T follicular helper cell (primary cell): ENCODE results near the gene HELZ2.

ENCODE experiments used
- DNase-seq: peaks from one replicate; pipeline ENCODE4 v3.0.0-alpha.2; 2020; ENCODE audit warnings: low read depth

Gene HELZ2

DNA sequence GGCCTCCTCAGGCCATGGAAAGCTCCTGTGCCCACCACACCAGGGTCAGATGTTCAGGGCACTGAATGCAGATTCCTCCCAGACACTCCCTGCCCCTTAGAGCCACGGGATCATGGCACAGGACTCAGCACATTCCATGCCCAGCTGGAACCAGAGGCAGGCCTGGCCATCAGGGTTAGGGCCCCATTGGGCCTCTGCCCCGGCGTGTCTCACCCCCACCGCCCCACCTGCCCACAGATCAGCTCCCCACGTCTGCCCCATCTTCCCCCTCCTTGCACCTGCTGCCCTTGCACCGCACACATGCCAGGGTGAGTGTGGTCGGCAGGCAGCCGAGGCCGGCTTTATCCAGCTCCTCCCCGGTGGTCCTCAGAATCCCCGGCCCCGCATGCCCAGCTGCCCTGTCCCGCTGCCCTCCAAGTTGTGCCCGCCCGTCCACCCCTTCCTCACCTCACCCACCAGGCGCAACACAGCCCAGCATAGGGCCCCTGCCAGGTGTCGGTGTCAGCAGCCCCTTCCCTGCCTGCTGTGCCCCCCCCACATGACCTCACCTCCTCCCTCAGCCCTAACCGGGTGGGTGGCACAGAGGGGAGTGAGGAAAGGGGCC lies 24.3 kb downstream of the HELZ2 start:
- no peak for DNase-seq

DNA sequence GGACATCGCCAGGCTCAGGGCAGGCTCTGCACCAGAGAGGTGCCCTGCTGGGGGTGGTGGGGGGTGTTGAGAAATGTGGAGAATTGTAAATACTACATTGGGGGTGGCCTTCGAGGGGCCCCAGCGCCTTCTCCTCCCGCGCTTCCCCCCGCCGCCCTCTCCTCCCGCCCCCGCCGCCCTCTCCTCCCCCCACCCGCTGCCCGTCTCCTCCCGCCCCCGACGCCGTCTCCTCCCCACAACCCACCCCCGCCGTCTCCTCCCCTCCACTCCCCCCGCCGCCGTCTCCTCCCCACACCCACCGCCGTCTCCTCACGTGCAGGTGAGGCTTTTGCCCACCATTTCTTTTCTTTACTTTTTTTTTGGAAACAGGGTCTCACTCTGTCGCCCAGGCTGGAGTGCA lies 25.0 kb downstream of the HELZ2 start:
- DNase-seq, result no peak

GRCh38 chr20:63548542-63548941 lies 25.5 kb downstream of the HELZ2 start:
- DNase-seq, result no peak

DNA sequence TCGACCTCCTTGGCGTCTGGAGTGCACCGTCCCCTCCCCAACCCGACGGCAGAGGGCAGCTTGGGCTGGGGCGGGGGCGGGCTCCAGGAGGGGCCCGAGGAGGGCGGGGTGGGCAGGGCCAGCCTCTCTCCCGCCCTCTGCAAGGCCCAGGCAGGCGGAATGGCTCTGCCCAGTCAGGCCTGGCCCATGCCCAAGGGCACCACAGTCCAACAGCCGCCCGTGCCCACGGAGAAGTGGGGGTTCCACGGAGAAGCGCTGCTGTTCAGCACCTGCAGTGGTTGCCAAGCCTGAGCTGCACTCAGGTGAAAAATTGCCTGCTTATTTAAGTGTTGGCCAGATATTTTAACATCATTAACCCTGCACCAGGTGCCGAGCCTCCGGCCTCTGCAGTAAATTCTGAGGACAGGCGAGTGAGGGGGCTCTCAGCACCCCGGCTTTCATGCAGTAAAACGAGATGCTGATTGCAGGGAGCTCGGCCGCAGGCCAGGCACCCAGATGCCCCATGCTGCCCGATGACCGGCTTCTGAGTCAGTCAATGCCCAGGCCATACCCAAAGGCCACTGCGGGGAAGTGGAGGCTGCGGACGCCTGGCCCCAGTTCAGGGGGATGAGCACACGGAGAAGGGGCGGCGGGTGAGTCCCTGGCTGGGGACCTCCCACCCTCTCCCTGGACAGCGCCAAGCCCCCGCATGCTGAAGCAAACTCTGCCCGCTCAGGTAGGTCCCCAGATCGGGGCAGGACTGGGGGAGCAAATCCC lies 26.1 kb downstream of the HELZ2 start, which contains the start of gene SRMS:
TSS of gene SRMS (minus strand) at position 25 of the 756 bp plus-strand sequence. CDS start 286 bp downstream, outside the sequence.
- no peak for DNase-seq

DNA sequence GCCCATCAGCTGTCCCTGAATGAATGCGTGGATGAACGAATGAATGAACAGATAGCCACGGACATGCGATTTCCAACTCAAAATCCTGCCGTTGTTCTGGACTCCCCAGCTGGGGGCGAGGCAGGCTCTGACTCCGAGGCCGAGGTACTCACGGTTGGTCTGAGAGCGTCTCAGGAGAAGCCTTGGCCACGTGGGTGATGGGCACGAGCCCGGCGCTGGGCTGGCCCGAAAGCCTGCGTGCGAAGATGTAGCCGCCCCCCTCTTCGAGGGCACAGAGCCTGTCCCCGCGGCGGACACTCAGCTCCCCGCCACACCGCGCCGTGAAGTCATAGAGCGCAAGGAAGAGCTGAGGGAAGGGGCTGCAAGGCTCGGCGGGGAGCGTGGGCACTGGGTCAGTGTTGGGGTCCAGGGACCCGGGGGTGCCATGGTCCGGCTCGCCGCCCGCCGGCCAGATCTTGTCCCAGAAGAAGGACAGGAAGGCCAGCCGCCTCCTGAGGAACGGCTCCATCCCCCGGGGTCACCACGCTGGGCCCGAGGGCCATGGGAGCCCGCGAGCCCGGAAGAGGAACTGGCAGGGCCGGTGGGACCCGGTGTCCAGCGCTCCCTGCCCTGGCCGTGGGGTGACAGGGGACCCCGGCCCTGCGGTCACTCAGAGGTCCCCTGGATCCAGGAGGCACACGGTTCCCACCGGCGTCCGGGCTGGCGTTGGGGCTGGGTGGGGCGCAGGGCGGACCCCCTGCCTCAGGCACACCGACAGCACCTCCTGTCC lies 26.9 kb downstream of the HELZ2 start:
- no peak for DNase-seq

GRCh38 chr20:63546256-63546955 lies 27.6 kb downstream of the HELZ2 start:
- DNase-seq, result no peak

DNA sequence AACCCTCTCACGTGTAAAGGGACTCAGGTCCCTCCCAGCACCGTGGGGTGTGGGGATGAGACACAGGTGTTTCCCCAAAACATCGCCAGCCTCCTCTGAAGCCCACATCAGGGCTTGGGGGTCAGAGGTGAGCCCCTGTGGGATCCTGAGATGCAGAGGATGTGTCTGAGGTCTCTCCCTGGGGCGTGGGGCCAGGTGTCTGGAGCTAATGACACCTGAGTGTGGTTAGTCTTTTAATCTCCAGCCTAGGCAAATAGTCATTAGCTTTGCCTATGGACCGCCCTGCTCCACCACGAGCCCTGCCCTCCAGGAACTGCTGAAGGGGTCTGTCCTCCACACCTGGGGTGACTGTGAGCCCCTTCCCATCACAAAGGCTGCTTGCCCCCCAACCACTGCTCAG lies 28.2 kb downstream of the HELZ2 start:
- DNase-seq, result no peak

DNA sequence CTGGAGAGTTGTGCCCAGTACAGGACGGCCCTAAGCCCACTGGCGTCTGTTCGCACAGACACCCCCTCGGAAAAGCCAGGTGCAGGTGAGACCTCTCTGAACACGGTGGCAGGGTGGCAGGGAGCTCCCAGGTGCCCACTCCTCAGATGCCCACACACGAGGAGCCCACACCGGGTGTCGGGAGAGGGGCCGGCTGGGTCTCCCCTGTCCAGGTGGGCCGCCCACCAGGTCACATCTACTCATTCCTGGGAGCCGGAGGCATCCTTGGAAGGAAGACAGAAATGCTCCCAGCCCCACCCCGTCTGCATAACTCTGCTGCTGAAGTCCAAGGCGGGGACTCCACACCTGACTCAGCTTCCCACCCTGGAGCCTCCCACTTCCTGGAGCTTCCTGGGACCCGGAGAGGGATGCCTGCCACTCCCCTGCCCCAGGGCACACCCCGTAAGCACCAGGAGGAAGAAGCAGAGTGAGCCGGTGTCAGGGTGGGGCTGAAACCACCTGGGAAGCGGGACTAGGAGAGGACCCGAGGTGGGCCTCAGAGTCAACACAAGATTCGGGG lies 29.0 kb downstream of the HELZ2 start:
- no peak for DNase-seq

GRCh38 chr20:63544241-63544957 lies 29.6 kb downstream of the HELZ2 start:
- DNase-seq, result no peak

- no peak for DNase-seq
Observed at GRCh38 chr20:63543733-63544132, 30.3 kb downstream of the HELZ2 start.

DNA sequence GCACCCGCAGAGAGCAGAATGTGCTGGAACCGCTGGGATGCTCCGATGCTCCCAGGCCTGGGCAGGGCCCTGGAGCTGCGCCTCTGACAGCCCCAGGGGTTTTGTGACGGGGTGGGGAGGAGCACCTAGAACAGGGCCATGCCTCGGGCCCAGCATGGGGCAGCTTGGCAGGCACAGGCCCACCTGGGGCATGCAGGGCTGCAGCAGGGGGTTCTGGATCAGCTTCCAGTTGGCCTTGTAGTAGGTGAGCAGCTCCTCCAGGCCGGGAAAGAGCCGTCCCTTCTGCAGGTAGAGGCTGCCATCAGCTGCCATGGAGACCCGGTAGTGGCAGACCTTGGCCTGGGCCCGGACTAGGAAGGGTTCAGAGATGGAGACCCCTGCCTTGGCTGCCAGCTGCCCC lies 30.9 kb downstream of the HELZ2 start:
- no peak for DNase-seq

DNA sequence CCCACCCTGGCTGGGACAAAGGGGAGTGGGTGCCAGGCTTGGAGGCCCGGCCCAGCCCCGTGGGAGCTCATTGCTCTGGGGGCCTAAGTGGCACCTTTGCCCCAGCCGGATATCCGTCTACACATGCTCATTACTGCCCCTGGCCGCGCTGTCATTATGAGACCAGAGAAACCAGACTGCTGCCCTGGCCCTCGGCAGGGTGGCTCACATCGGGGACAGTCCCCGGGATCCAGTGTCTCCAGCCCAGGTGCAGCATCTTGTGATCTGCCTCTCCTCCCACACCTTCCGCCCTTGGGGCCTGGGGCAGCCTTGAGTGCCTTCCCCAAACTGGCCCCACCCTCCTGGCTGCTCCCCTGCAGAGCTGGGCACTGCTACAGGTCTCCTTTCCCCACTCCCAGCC lies 31.3 kb downstream of the HELZ2 start:
- DNase-seq, result no peak

DNA sequence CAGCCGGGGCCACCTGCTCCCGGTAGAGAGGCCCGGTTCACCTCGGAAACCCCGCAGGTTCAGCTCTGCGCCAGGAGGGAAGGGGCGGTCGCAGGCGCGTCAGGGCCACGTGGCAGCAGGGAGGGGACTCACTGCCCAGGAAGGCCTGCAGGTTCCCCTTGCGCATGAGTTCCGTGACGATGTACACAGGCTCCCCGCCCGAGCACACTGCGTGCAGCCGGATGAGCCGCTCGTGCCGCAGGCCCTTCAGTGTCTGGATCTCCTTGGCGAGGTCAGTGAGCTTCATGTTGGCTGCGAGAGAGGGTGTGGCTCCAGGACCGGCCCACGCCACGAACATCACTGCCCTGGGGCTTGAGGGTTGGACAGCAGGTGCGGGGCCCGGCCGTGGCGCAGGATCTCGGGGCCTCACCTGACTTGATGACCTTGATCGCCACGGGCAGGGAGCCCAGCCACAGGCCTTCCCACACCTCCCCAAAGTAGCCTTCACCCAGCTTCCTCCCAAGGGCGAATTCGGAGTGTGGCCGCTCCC lies 31.9 kb downstream of the HELZ2 start:
- DNase-seq, result no peak

- DNase-seq, result no peak
Observed at GRCh38 chr20:63541371-63541770, 32.7 kb downstream of the HELZ2 start.

GRCh38 chr20:63540417-63541186 lies 33.4 kb downstream of the HELZ2 start:
- no peak for DNase-seq

DNA sequence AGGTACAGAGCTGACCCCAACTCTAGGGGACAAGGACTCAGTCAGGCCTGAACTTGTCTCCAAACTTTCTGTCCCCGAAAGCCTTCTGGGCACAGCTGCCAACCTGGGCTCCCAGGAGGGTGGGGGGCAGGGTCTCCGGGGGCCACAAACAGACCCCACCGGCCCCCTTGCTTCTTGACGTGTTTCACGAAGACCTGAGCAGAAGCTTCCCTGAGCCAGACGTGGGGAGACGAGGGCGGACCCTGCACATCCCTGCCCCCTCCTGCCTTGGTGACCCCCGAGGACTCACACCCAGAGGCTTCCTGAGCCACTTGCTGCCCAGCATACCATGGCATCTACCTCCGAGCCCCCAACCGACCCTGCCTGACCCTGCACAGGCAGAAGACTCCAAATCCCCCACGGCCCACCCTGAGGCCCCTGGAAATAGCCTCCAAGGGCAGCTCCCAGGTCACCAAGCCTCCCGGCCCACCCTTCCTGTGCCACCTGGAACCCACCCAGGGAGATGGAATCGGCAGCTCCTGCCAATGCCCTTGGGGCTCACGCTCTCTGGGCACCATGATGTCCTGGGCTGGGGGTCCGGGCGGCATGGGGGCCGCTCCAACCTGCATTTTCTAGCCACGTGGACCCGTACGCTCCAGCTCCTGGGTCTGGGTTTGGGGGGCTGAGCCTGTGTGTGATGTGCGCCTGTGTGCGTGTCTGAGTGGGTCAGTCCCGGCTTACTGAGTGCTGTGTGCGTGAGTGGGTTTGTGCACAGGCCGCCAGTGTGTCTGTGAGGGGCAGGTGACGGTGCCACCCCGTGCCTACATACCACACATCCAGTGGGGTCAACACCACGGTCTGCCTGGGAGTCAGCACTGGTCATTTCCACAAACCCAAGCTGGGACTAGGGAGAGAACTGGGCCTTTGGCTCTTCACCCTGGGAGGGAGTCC lies 34.3 kb downstream of the HELZ2 start:
- no peak for DNase-seq

DNA sequence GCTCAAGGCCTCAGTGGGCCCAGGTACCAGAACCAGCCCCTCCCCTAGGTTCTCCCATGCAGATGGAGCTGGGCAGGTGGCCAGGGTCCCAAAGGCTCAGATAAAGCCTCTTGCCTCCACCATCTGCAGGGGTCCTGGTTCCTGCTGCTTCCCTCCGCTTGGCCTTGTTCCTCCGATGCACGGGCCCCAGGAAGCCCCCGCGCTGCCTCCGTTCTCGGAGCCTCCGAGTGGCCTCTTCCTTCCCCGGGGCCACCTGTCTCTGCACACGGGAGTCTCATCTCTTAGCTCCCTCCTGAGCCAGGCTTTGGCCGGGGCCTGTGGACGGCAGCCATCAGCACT lies 35.0 kb downstream of the HELZ2 start:
- DNase-seq, result no peak

- DNase-seq, result no peak
Observed at GRCh38 chr20:63538204-63539091, 35.6 kb downstream of the HELZ2 start.
